ENCODE measurements around the gene OR2H1. TPM values are rescaled to one million over a fixed set of nuclear protein-coding genes. Genes with fewer than 3 reads are reported as not detected.

OR2H1 gene
- total RNA-seq, 1 donor from 2014 or later, result not detected

Other genes with a start within 250 kb of the OR2H1 start
- gene OR14J1, start 155.5 kb upstream of the OR2H1 start, total RNA-seq, result not detected in 2 replicates
- not detected in 2 replicates for gene OR5V1, start 88.3 kb upstream of the OR2H1 start, total RNA-seq
- gene OR12D3, start 81.9 kb upstream of the OR2H1 start, total RNA-seq, result not detected in 2 replicates
- gene OR12D2, start 61.5 kb upstream of the OR2H1 start, total RNA-seq, result not detected in 2 replicates
- gene OR12D1, start 42.2 kb upstream of the OR2H1 start, total RNA-seq, result not detected in 2 replicates
- not detected in 2 replicates for gene OR10C1, start 17.8 kb upstream of the OR2H1 start, total RNA-seq
- not detected in 2 replicates for gene OR11A1, start 84 bp upstream of the OR2H1 start, total RNA-seq
- gene MAS1L, start 30.8 kb downstream of the OR2H1 start, total RNA-seq, result not detected in 2 replicates
- gene UBD, start 102.6 kb downstream of the OR2H1 start, total RNA-seq, result 7.3 and 9.4 TPM in 2 replicates
- not detected in 2 replicates for gene OR2H2, start 128.0 kb downstream of the OR2H1 start, total RNA-seq
- 9.4 and 14.1 TPM in 2 replicates for gene GABBR1, start 176.0 kb downstream of the OR2H1 start, total RNA-seq
- gene MOG, start 199.9 kb downstream of the OR2H1 start, total RNA-seq, result not detected in 2 replicates
- gene ZFP57, start 224.0 kb downstream of the OR2H1 start, total RNA-seq, result 0.07 and 0.08 TPM in 2 replicates

Measured in kidney epithelial cell (primary cell).